Measurements from ENCODE around the gene PPP1R12C. TPM values are rescaled to one million over a fixed set of nuclear protein-coding genes. Genes with fewer than 3 reads are reported as not detected.

The PPP1R12C gene
- total RNA-seq, 1 donor from 2014 or later = 219 TPM

DNA sequence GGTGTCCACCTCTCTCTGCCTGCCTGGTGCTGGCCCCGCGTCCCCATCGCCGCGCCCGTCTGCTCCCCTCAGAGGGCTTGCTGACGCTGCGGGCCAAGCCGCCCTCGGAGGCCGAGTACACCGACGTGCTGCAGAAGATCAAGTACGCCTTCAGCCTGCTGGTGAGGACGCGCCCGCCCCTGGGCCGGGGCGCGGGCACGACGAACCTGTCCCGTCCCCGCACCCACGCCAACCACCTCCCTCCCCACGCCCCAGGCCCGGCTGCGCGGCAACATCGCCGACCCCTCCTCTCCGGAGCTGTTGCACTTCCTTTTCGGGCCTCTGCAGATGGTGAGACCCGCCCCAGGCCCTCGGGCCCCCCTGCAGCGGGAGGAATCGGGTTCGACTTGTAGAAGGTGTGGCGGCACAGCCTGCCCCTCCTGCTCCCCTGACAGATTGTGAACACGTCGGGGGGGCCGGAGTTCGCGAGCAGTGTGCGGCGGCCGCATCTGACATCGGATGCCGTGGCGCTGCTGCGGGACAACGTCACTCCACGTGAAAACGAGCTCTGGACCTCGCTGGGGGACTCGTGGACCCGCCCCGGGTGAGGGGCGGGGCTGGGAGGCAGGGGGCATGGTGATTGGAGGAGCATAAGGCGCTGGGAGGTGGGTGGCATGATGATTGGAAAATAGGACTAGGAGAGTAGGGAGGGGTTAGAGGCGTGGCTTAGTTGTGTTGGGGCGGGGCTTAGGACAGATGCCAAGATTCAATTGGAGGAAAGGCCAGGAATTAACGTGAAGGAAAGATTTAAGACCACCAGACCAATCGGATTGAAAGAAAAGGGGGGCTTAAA lies 35.2 kb downstream of the PPP1R12C start:
- Histone ChIP-seq H3K9me3 (no peaks in the 10 kb centered on the region), H3K4me1 (peaks cover 6 to 18% of the 10 kb centered on the region in 2 donors), H3K27me3 (peaks cover 40% of the 10 kb centered on the region), H3K36me3 (no peaks in the 10 kb centered on the region), H3K4me3 (peak overlapping the region; percentile 51 to 63), H3K27ac (no peak overlapping the region)
- no peak for DNase-seq (ENCODE audit: low spot score in 2 of 2)
- TF ChIP-seq, protein P1, sequence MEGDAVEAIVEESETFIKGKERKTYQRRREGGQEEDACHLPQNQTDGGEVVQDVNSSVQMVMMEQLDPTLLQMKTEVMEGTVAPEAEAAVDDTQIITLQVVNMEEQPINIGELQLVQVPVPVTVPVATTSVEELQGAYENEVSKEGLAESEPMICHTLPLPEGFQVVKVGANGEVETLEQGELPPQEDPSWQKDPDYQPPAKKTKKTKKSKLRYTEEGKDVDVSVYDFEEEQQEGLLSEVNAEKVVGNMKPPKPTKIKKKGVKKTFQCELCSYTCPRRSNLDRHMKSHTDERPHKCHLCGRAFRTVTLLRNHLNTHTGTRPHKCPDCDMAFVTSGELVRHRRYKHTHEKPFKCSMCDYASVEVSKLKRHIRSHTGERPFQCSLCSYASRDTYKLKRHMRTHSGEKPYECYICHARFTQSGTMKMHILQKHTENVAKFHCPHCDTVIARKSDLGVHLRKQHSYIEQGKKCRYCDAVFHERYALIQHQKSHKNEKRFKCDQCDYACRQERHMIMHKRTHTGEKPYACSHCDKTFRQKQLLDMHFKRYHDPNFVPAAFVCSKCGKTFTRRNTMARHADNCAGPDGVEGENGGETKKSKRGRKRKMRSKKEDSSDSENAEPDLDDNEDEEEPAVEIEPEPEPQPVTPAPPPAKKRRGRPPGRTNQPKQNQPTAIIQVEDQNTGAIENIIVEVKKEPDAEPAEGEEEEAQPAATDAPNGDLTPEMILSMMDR (IDR thresholded peaks at IDR 0.05) = no peak
- intact Hi-C loops (cut with DNase I) = no loop called here

DNA sequence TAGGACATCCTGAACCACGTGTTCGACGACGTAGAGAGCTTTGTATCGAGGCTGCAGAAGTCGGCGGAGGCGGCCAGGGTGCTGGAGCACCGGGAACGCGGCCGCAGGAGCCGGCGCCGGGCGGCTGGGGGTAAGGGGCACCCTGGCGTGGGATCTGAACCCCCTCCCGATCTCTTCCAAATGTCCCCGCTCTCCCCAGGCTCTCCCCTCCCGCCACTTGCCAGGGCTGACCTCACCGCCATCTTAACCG lies 35.7 kb downstream of the PPP1R12C start:
- intact Hi-C loops (cut with DNase I) = no loop called here
- H3K27ac ChIP-seq = no peak overlapping the region
- H3K4me3 ChIP-seq = peak overlapping the region; percentile 51 to 63
- H3K36me3 ChIP-seq = no peaks in the 10 kb centered on the region
- no peaks in the 10 kb centered on the region for H3K9me3 ChIP-seq
- no peak for DNase-seq (ENCODE audit: low spot score in 2 of 2)
- peaks cover 6 to 16% of the 10 kb centered on the region in 2 donors for H3K4me1 ChIP-seq
- TF ChIP-seq, protein P1 (IDR thresholded peaks at IDR 0.05) = no peak
- H3K27me3 ChIP-seq = peaks cover 38% of the 10 kb centered on the region

DNA sequence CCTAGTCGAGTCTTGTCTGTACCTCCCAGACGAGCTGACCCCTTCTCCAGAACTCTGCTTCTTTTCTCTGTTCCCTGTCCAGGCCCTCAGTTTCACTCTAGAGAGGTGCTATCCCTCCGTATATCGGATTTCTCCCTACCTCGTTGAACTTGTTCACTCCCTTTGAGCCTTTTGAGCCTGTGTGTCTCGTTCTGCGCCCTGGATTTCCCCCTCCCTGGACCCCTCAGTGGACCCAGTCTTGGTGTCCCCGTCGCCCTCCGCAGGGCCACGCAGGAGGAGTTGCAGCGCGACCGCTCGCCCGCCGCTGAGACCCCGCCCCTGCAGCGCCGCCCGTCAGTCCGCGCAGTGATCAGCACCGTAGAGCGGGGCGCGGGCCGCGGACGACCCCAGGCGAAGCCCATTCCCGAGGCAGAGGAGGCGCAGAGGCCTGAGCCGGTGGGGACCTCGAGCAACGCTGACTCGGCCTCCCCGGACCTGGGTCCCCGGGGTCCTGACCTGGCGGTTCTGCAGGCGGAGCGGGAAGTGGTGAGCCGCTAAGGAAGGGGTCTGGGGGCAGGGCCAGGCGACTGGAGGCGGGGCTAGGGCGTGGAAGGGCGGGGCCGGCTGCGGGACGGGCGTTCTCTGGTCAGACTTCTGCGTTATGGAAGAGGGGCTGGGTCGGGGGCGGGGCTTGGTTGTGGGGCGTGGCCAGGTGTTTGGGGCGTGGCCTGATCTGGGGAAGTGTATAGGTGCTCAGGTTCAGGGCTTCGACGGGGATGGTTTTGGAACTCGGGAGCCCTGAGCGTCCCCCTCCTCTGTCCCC lies 36.3 kb downstream of the PPP1R12C start:
- Histone ChIP-seq H3K27me3 (peaks cover 33% of the 10 kb centered on the region), H3K4me3 (peak overlapping the region; percentile 51 to 63)

DNA sequence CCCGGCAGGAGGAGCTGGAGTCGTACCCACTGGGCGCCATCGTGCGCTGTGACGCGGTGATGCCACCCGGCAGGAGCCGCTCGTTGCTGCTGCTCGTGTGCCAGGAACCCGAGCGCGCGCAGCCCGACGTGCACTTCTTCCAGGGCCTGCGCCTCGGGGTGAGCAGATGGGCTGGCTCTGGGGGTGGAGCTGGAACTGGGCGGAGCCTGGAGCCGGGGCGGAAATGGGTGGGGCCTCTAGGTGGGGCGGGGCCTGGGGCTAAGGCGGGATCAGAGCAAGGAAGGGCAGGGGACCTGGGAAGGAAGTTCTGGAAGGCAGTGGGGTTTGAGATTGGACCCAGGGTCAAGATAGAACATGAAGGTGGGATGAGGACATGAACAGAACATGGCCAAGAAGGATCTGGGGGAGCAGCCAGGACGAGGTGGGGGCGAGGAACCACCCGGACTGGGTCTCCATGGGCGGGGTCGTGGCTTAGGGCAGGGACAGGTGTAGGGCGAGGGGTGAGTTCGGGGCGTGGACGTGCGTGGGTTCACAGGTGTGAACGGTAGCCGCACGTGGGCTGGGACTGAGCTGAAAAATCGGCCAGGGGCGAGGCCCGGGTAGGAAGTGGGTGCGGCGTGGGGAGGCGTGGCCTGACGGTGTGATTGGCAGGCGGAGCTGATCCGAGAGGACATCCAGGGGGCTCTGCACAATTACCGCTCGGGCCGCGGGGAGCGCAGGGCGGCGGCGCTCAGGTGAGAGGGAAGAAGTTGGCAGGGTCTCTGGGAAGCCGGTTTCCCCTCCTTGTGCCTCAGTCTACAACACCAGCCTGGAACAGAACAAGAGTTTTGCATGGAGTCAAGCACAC lies 37.1 kb downstream of the PPP1R12C start:
- no peak for DNase-seq (ENCODE audit: low spot score in 2 of 2)
- intact Hi-C loops (cut with DNase I) = no loop called here
- no peak overlapping the region for H3K27ac ChIP-seq
- no peaks in the 10 kb centered on the region for H3K36me3 ChIP-seq
- peaks cover 29% of the 10 kb centered on the region for H3K27me3 ChIP-seq
- peak overlapping the region; percentile 9 to 63 for H3K4me3 ChIP-seq
- TF ChIP-seq, protein P1 (IDR thresholded peaks at IDR 0.05) = no peak
- peaks cover 6 to 11% of the 10 kb centered on the region in 2 donors for H3K4me1 ChIP-seq
- H3K9me3 ChIP-seq = no peaks in the 10 kb centered on the region

More for the DNA sequence above, 36.3 kb downstream of the PPP1R12C start:
- H3K27ac ChIP-seq = no peak overlapping the region
- H3K36me3 ChIP-seq = no peaks in the 10 kb centered on the region
- DNase-seq (ENCODE audit: low spot score in 2 of 2) = peak; percentile 45 to 77
- TF ChIP-seq, protein P1 (IDR thresholded peaks at IDR 0.05) = no peak
- intact Hi-C loops (cut with DNase I) = no loop called here
- H3K9me3 ChIP-seq = no peaks in the 10 kb centered on the region
- H3K4me1 ChIP-seq = peaks cover 6 to 11% of the 10 kb centered on the region in 2 donors

DNA sequence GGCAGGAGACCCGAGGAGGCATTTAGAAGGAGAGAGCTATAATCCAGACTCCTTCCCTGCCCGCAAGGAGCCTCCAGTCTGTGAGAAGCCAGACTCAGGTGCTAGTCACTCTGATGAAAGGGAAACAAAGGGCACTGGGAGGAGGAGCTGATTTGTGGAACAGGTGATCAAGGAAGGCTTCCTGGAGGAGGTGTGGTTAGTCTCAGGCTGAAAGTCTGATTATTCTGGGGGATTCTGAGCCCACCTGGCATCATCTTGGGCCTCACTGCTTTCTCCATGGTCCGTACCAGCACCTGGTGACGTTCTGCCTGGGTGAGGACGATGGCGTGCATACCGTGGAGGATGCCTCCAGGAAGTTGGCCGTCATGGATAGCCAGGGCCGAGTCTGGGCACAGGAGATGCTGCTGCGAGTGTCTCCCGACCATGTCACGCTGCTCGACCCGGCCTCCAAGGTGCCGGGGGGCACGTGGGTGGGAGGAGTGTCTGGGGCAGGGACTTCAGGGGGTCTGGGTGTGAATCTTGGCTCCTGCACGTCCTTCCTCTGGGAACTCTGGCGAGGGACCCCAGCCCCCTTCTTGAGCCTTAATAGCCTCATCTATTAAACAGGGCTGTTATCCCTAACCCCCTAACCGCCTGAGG lies 37.9 kb downstream of the PPP1R12C start:
- DNase-seq (ENCODE audit: low spot score in 2 of 2) = no peak
- Histone ChIP-seq H3K27me3 (peaks cover 29% of the 10 kb centered on the region), H3K36me3 (no peaks in the 10 kb centered on the region), H3K27ac (no peak overlapping the region), H3K9me3 (no peaks in the 10 kb centered on the region), H3K4me1 (peaks cover 6 to 11% of the 10 kb centered on the region in 2 donors), H3K4me3 (no peak overlapping the region)
- intact Hi-C loops (cut with DNase I) = no loop called here
- TF ChIP-seq, protein P1 (IDR thresholded peaks at IDR 0.05) = no peak

Data from ascending aorta (tissue), 2 donors.